Epithelial cell of esophagus (primary cell): ENCODE data around the gene MARCHF6.
A peak's percentile ranks its signal among the peaks of the same experiment; 100 is the strongest.
"Not testable (repeated sequence)": the region's sequence is repeated elsewhere in the genome, so short reads cannot be mapped to it uniquely, and the experiment has no call there.

Experiments
- DNase-seq: peaks from one replicate; pipeline ENCODE4 v3.0.0; 2010; ENCODE audit warnings: low read depth
- H3K4me3 ChIP-seq: 2 replicates; pipeline ENCODE4 v1.5.1; 2011; ENCODE audit warnings: mild to moderate bottlenecking, low read length, control low read depth
- CTCF ChIP-seq: IDR thresholded peaks from 2 replicates; pipeline ENCODE4 v1.5.1; 2011; ENCODE audit warnings: low read depth, mild to moderate bottlenecking, low read length, control low read depth, inconsistent platforms; ENCODE audit not compliant: insufficient read depth; ENCODE audit errors: missing control alignments

Gene MARCHF6

GRCh38 chr5:10307206-10308148 is 46.0 kb upstream of the MARCHF6 start, which contains the start of gene CMBL:
TSS of gene CMBL (minus strand) at chr5:10307902. CDS start at chr5:10290762, 17,140 bp downstream.
- DNase-seq = peak; percentile 82
- H3K4me3 ChIP-seq = peak within 1 kb of the TSS; percentile 46
- TF ChIP-seq CTCF = no peak

DNA sequence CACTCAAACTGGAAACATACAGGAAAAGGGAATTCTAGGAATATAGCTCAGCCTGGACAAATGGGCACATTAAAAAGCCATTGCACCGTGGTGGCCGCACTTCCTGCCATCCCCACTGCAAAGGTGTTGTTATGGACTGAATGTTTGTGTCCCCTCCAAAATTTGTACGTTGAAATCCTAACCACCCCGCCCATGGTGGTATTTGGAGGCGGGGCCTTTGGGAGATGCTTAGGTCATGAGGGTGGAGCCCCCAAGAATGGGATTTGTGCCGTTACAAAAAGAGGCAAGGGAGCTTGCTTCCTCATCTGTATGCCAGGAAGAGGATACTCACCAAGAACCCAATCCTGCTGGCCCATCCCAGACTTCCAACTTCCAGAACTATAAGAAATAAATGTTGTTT is 44.7 kb upstream of the MARCHF6 start:
- H3K4me3 ChIP-seq = no peak overlapping the region
- TF ChIP-seq CTCF = no peak
- DNase-seq = no peak

DNA sequence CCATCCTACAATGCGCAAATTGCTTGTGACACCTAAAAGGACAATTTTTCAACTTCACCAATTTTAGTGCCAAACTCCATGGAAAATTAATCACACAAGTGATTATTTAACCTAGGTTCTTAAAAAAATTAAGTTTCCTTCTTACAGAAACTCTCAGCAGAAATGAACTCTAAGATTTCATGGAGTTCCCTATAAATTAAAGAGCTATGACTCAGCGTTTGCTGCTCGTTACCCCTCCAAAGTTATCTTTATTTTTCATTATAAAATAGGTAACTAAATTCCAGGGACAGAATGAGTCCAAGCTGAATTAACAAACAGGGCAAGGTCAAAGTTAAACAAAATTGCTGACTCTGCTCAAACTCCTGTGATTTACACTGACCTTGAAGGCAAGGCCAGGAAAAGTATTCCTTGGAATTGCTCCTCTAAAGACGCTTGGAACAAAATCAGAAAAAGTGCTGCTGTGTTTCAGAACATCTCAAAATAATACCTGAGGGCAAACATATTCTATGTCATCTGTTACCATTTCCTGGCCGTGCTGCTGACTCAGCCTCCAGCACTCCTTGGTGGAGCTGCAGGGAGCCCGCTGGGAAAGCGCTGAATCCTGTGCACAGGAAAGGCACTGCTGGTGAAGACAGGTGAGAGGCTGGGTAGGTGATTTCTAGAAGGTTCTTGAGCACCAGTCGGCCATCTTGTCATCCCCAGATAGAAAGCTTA is 43.3 kb upstream of the MARCHF6 start:
- H3K4me3 ChIP-seq = no peak overlapping the region
- TF ChIP-seq CTCF = no peak
- peak; percentile 90 for DNase-seq

- DNase-seq = peak; percentile 48
- H3K4me3 ChIP-seq = not testable (repeated sequence)
Measured at GRCh38 chr5:10310835-10311570, 42.5 kb upstream of the MARCHF6 start.

GRCh38 chr5:10311595-10312425 is 41.7 kb upstream of the MARCHF6 start:
- no peak for TF ChIP-seq CTCF
- no peak for DNase-seq

GRCh38 chr5:10315201-10315600 is 38.3 kb upstream of the MARCHF6 start:
- no peak for TF ChIP-seq CTCF
- no peak overlapping the region for H3K4me3 ChIP-seq
- no peak for DNase-seq

More at GRCh38 chr5:10311595-10312425, 41.7 kb upstream of the MARCHF6 start:
- no peak overlapping the region for H3K4me3 ChIP-seq
